K562 (cell line): Measurements from ENCODE around the gene SDHC. TPM values are rescaled to one million over a fixed set of nuclear protein-coding genes. Genes with fewer than 3 reads are reported as not detected.

Source experiments
- CHD1 ChIP-seq: fragments of 200-600 bp; sonication (generic); IDR thresholded peaks from one replicate; pipeline ENCODE4 v1.6.1; 2012; ENCODE audit warnings: mild to moderate bottlenecking, moderate library complexity, low read length, inconsistent platforms
- DIDO1 ChIP-seq: fragments of 450-650 bp; IDR thresholded peaks from 2 replicates; pipeline ENCODE4 v1.6.1; 2016; ENCODE audit warnings: low read depth, missing biosample characterization, missing genetic modification characterization
- ESRRA ChIP-seq: fragments of 450-650 bp; IDR thresholded peaks from 2 replicates; pipeline ENCODE4 v1.6.1; 2014; ENCODE audit warnings: low read depth, mild to moderate bottlenecking, moderate library complexity, borderline replicate concordance
- ETS2 ChIP-seq: IDR thresholded peaks from 2 replicates; pipeline ENCODE4 v1.6.1; 2016; ENCODE audit warnings: borderline replicate concordance, missing genetic modification characterization, mild to moderate bottlenecking, moderate library complexity, missing compliant biosample characterization; ENCODE audit not compliant: poor library complexity, severe bottlenecking
- ETV1 ChIP-seq: fragments of 450-650 bp; conservative IDR thresholded peaks from 2 replicates; pipeline ENCODE4 v1.6.1; 2016; ENCODE audit warnings: missing genetic modification characterization, control low read depth, low read depth, missing compliant biosample characterization
- GTF2A2 ChIP-seq: IDR thresholded peaks from 2 replicates; pipeline ENCODE4 v1.6.1; 2016; ENCODE audit warnings: mild to moderate bottlenecking, missing genetic modification characterization, missing compliant biosample characterization
- POLR2AphosphoS2 ChIP-seq: IDR thresholded peaks from 2 replicates; pipeline ENCODE4 v1.6.1; 2012; ENCODE audit warnings: low read length, improper control_type of control experiment
- ZNF12 ChIP-seq: sonication (generic); formaldehyde crosslinking; IDR thresholded peaks from 2 replicates; pipeline ENCODE4 v1.4.0; 2020; ENCODE audit warnings: mild to moderate bottlenecking, missing genetic modification reagents
- ZNF75A ChIP-seq: fragments of 450-650 bp; formaldehyde crosslinking; IDR thresholded peaks from 2 replicates; pipeline ENCODE4 v1.4.0; 2020; ENCODE audit warnings: mild to moderate bottlenecking
- ZNF778 ChIP-seq: fragments of 450-650 bp; formaldehyde crosslinking; IDR thresholded peaks from 2 replicates; pipeline ENCODE4 v1.4.0; 2020; ENCODE audit warnings: mild to moderate bottlenecking, moderate library complexity
- polyA plus RNA-seq, 8 experiments: library from polyadenylated mRNA; depleted of rRNA in 4 of 8; stranded (reverse) in 5 of 8; unstranded in 3 of 8; fragments of >200 nt; fragmentation: Nextera tagmentation in 2 of 8; fragmentation: Illumina TruSeq in 1 of 8; extraction: Ambion mirVana in 2 of 8; extraction: Trizol in 1 of 8; gene quantifications; 2 replicates each; pipeline versions ENCODE4 v1.2.1 to v1.2.3, GENCODE V29; 2011 to 2014; ENCODE audit warnings: inconsistent platforms in 1 of 8, missing spikeins in 1 of 8
- total RNA-seq, 7 experiments: library from RNA; depleted of rRNA in 6 of 7; stranded (reverse); fragments of >200 nt in 6 of 7; fragmentation: Illumina TruSeq in 2 of 7; extraction: Trizol in 2 of 7; gene quantifications; 2 replicates each; pipeline versions ENCODE4 v1.2.1 to v1.2.3, GENCODE V29; 2011 to 2021; ENCODE audit warnings: low replicate concordance in 1 of 7
- TF ChIP-seq, protein P1 (sequence below): fragments of 250-450 bp; sonication (Bioruptor Pico); IDR thresholded peaks from 2 replicates; pipeline ENCODE4 v1.5.0; 2020; ENCODE audit warnings: mild to moderate bottlenecking
- TF ChIP-seq, protein P2 (sequence below): sonication (generic); formaldehyde crosslinking; IDR thresholded peaks from 2 replicates; pipeline ENCODE4 v1.8.1; 2023; ENCODE audit warnings: mild to moderate bottlenecking, missing genetic modification reagents, moderate library complexity
- TF ChIP-seq, protein P3 (sequence below): sonication (generic); formaldehyde crosslinking; IDR thresholded peaks from 2 replicates; pipeline ENCODE4 v1.8.0; 2023; ENCODE audit warnings: mild to moderate bottlenecking, missing genetic modification reagents
- TF ChIP-seq, protein P4 (sequence below): sonication (generic); formaldehyde crosslinking; IDR thresholded peaks from 2 replicates; pipeline ENCODE4 v1.8.0; 2022; ENCODE audit warnings: mild to moderate bottlenecking, missing genetic modification reagents
- TF ChIP-seq, protein P5 (sequence below): fragments of 250-450 bp; sonication (Bioruptor Pico); IDR thresholded peaks from 2 replicates; pipeline ENCODE4 v1.9.0; 2021; ENCODE audit warnings: mild to moderate bottlenecking, inconsistent platforms

Gene SDHC
- total and polyA plus RNA-seq, 9 of the 15 experiments (the other 6 are each of a cell fraction or from before 2014, with no cell fraction given) = 7.7 to 309 (median 174) TPM

DNA sequence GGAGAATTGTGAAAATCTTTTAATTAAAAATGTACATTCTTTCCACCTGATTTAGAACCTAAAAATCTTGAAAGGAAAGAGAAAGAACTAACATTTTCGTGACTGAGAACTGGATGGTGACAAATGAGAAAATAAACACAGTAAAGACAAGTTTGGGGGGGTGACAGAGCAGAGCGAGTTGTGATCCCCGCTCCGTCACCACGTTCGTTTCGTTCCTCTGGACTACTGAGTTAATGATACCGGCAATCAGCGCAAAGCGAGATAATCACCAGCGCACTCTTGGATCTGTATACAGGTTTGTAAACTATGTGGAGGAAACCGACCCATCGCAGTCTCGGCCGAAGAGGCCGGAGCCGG is 84.7 kb downstream of the SDHC start (continued):
- TF ChIP-seq, protein P1, sequence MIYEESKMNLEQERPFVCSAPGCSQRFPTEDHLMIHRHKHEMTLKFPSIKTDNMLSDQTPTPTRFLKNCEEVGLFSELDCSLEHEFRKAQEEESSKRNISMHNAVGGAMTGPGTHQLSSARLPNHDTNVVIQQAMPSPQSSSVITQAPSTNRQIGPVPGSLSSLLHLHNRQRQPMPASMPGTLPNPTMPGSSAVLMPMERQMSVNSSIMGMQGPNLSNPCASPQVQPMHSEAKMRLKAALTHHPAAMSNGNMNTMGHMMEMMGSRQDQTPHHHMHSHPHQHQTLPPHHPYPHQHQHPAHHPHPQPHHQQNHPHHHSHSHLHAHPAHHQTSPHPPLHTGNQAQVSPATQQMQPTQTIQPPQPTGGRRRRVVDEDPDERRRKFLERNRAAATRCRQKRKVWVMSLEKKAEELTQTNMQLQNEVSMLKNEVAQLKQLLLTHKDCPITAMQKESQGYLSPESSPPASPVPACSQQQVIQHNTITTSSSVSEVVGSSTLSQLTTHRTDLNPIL = no peak
- TF ChIP-seq ZNF778 (CRISPR knock-in tag) (no peak), GTF2A2 (tag) (no peak), ZNF12 (no peak), DIDO1 (peak; percentile 22; the same call in 1 of the 2 replicates), ESRRA (no peak), ETV1 (tag) (no peak), ETS2 (tag) (no peak), CHD1 (peak; percentile 49), POLR2AphosphoS2 (no peak), ZNF75A (CRISPR knock-in tag) (no peak)
- TF ChIP-seq, protein P2, sequence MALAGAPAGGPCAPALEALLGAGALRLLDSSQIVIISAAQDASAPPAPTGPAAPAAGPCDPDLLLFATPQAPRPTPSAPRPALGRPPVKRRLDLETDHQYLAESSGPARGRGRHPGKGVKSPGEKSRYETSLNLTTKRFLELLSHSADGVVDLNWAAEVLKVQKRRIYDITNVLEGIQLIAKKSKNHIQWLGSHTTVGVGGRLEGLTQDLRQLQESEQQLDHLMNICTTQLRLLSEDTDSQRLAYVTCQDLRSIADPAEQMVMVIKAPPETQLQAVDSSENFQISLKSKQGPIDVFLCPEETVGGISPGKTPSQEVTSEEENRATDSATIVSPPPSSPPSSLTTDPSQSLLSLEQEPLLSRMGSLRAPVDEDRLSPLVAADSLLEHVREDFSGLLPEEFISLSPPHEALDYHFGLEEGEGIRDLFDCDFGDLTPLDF (CRISPR knock-in tag) = no peak; the same call in 1 of the 2 replicates
- TF ChIP-seq, protein P3, sequence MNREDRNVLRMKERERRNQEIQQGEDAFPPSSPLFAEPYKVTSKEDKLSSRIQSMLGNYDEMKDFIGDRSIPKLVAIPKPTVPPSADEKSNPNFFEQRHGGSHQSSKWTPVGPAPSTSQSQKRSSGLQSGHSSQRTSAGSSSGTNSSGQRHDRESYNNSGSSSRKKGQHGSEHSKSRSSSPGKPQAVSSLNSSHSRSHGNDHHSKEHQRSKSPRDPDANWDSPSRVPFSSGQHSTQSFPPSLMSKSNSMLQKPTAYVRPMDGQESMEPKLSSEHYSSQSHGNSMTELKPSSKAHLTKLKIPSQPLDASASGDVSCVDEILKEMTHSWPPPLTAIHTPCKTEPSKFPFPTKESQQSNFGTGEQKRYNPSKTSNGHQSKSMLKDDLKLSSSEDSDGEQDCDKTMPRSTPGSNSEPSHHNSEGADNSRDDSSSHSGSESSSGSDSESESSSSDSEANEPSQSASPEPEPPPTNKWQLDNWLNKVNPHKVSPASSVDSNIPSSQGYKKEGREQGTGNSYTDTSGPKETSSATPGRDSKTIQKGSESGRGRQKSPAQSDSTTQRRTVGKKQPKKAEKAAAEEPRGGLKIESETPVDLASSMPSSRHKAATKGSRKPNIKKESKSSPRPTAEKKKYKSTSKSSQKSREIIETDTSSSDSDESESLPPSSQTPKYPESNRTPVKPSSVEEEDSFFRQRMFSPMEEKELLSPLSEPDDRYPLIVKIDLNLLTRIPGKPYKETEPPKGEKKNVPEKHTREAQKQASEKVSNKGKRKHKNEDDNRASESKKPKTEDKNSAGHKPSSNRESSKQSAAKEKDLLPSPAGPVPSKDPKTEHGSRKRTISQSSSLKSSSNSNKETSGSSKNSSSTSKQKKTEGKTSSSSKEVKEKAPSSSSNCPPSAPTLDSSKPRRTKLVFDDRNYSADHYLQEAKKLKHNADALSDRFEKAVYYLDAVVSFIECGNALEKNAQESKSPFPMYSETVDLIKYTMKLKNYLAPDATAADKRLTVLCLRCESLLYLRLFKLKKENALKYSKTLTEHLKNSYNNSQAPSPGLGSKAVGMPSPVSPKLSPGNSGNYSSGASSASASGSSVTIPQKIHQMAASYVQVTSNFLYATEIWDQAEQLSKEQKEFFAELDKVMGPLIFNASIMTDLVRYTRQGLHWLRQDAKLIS (CRISPR knock-in tag) = peak; percentile 19
- TF ChIP-seq, protein P4, sequence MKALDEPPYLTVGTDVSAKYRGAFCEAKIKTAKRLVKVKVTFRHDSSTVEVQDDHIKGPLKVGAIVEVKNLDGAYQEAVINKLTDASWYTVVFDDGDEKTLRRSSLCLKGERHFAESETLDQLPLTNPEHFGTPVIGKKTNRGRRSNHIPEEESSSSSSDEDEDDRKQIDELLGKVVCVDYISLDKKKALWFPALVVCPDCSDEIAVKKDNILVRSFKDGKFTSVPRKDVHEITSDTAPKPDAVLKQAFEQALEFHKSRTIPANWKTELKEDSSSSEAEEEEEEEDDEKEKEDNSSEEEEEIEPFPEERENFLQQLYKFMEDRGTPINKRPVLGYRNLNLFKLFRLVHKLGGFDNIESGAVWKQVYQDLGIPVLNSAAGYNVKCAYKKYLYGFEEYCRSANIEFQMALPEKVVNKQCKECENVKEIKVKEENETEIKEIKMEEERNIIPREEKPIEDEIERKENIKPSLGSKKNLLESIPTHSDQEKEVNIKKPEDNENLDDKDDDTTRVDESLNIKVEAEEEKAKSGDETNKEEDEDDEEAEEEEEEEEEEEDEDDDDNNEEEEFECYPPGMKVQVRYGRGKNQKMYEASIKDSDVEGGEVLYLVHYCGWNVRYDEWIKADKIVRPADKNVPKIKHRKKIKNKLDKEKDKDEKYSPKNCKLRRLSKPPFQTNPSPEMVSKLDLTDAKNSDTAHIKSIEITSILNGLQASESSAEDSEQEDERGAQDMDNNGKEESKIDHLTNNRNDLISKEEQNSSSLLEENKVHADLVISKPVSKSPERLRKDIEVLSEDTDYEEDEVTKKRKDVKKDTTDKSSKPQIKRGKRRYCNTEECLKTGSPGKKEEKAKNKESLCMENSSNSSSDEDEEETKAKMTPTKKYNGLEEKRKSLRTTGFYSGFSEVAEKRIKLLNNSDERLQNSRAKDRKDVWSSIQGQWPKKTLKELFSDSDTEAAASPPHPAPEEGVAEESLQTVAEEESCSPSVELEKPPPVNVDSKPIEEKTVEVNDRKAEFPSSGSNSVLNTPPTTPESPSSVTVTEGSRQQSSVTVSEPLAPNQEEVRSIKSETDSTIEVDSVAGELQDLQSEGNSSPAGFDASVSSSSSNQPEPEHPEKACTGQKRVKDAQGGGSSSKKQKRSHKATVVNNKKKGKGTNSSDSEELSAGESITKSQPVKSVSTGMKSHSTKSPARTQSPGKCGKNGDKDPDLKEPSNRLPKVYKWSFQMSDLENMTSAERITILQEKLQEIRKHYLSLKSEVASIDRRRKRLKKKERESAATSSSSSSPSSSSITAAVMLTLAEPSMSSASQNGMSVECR (CRISPR knock-in tag) = no peak; the same call in 1 of the 2 replicates
- TF ChIP-seq, protein P5, sequence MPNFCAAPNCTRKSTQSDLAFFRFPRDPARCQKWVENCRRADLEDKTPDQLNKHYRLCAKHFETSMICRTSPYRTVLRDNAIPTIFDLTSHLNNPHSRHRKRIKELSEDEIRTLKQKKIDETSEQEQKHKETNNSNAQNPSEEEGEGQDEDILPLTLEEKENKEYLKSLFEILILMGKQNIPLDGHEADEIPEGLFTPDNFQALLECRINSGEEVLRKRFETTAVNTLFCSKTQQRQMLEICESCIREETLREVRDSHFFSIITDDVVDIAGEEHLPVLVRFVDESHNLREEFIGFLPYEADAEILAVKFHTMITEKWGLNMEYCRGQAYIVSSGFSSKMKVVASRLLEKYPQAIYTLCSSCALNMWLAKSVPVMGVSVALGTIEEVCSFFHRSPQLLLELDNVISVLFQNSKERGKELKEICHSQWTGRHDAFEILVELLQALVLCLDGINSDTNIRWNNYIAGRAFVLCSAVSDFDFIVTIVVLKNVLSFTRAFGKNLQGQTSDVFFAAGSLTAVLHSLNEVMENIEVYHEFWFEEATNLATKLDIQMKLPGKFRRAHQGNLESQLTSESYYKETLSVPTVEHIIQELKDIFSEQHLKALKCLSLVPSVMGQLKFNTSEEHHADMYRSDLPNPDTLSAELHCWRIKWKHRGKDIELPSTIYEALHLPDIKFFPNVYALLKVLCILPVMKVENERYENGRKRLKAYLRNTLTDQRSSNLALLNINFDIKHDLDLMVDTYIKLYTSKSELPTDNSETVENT (CRISPR knock-in tag) = no peak
